AG09309 (cell line): ENCODE data around the gene DDX59.

ENCODE experiments used
- DNase-seq: peaks from one replicate; pipeline ENCODE4 v3.0.0-alpha.2; 2010; ENCODE audit warnings: low read depth
- H3K4me3 ChIP-seq: 2 replicates; pipeline ENCODE4 v1.5.1; 2011; ENCODE audit warnings: mild to moderate bottlenecking, low read depth, low read length, moderate library complexity; ENCODE audit not compliant: control insufficient read depth
- TF ChIP-seq, protein P1 (sequence below): IDR thresholded peaks from 2 replicates; pipeline ENCODE4 v1.5.1; 2011; ENCODE audit warnings: mild to moderate bottlenecking, low read depth, low read length, inconsistent platforms; ENCODE audit not compliant: insufficient read depth, control insufficient read depth; ENCODE audit errors: missing control alignments

Gene DDX59

DNA sequence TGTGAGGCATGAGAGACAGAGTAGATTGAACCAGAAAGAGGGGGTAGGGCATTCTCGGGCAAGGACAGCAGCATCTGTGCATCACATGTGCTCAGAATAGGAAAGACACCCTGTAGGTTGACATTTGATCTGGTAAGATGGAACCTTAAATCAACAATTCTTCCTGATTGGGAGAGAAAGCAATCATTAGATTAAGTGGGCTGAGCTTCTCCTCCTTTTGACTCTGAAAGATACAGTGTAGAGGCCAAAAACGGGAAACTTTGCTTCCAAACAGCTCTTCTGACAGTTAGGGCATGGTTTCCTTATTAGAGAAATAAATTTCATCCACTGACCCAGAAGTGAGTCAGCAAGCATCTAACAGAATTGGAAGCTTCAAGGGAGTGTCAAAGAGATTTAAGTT, 58.9 kb downstream of the DDX59 start:
- TF ChIP-seq, protein P1, sequence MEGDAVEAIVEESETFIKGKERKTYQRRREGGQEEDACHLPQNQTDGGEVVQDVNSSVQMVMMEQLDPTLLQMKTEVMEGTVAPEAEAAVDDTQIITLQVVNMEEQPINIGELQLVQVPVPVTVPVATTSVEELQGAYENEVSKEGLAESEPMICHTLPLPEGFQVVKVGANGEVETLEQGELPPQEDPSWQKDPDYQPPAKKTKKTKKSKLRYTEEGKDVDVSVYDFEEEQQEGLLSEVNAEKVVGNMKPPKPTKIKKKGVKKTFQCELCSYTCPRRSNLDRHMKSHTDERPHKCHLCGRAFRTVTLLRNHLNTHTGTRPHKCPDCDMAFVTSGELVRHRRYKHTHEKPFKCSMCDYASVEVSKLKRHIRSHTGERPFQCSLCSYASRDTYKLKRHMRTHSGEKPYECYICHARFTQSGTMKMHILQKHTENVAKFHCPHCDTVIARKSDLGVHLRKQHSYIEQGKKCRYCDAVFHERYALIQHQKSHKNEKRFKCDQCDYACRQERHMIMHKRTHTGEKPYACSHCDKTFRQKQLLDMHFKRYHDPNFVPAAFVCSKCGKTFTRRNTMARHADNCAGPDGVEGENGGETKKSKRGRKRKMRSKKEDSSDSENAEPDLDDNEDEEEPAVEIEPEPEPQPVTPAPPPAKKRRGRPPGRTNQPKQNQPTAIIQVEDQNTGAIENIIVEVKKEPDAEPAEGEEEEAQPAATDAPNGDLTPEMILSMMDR, result no peak
- DNase-seq, result no peak
- no peak overlapping the region for H3K4me3 ChIP-seq

DNA sequence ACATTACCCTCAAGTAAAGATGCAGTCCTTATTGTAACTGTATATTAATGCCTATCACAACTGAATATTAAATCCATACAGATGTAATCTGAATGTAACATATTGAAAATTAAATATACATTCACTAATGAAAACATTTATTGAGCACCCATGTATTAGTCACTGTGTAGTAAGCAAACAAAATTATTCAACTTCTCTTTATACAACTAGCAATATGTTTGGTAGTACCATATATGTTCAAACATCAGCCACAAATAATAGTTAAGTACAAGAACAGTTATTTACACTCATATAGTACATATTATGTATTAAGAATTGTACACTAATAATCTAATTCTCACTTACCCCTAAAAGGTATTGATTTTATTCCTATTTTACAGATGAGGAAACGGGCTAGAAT, 67.1 kb downstream of the DDX59 start:
- H3K4me3 ChIP-seq, result no peak overlapping the region
- TF ChIP-seq, protein P1, result no peak
- DNase-seq, result no peak
